OCI-LY7 (cell line): ENCODE measurements around the gene FBH1. TPM values are rescaled to one million over a fixed set of nuclear protein-coding genes. Genes with fewer than 3 reads are reported as not detected.

ENCODE experiments used
- BruUV-seq: library from RNA; stranded (reverse); fragments of 400-500 nt; replicated peaks from 2 replicates; lab custom pipeline; 2021; lab: Mats Ljungman, UMichigan
- CTCF ChIA-PET: fragments of 300-600 bp; sonication (Branson Sonifier 250); formaldehyde crosslinking; loops from one replicate; lab custom pipeline; 2022; ENCODE audit warnings: antibody characterized with exemption; ENCODE audit not compliant: unreplicated experiment; lab: Charles Lee
- POLR2A ChIA-PET: fragments of 300-600 bp; sonication (Branson Sonifier 250); formaldehyde crosslinking; loops from one replicate; lab custom pipeline; 2022; ENCODE audit warnings: antibody characterized with exemption; lab: Charles Lee
- DNase-seq: peaks from one replicate; pipeline ENCODE4 v3.0.0-alpha.2; 2015; ENCODE audit warnings: low spot score
- H2AFZ ChIP-seq: fragments of 200-600 bp; sonication (generic), shearing (Covaris generic); 2 replicates; pipeline ENCODE4 v1.6.1; 2014; ENCODE audit warnings: mild to moderate bottlenecking, antibody characterized with exemption, low read length, moderate library complexity
- H3K27ac ChIP-seq: fragments of 200-600 bp; sonication (generic); 2 replicates; pipeline ENCODE4 v1.5.1; 2014; ENCODE audit warnings: mixed run types, low read depth, mild to moderate bottlenecking, moderate library complexity, low read length, inconsistent platforms; ENCODE audit not compliant: poor library complexity, severe bottlenecking
- H3K36me3 ChIP-seq: fragments of 200-600 bp; sonication (generic); 2 replicates; pipeline ENCODE4 v1.6.1; 2014; ENCODE audit warnings: mild to moderate bottlenecking, antibody characterized with exemption, low read length, moderate library complexity, mixed read lengths; ENCODE audit not compliant: insufficient read depth
- H3K4me1 ChIP-seq: fragments of 200-600 bp; sonication (generic); 2 replicates; pipeline ENCODE4 v1.5.1; 2014; ENCODE audit warnings: mild to moderate bottlenecking, low read length; ENCODE audit not compliant: insufficient read depth, poor library complexity, severe bottlenecking
- H3K4me2 ChIP-seq: fragments of 200-600 bp; sonication (generic); 2 replicates; pipeline ENCODE4 v1.6.1; 2014; ENCODE audit warnings: mild to moderate bottlenecking, low read length
- H3K4me3 ChIP-seq: fragments of 200-600 bp; sonication (generic); 2 replicates; pipeline ENCODE4 v1.5.1; 2014; ENCODE audit warnings: mild to moderate bottlenecking, low read depth, low read length; ENCODE audit not compliant: poor library complexity, severe bottlenecking
- H3K79me2 ChIP-seq: fragments of 200-600 bp; sonication (generic); 2 replicates; pipeline ENCODE4 v1.6.1; 2016; ENCODE audit warnings: low read depth, mild to moderate bottlenecking, low read length, moderate library complexity, mixed read lengths; ENCODE audit not compliant: insufficient read depth
- H3K9me2 ChIP-seq: fragments of 200-600 bp; sonication (generic); 2 replicates; pipeline ENCODE4 v1.6.1; 2016; ENCODE audit warnings: mild to moderate bottlenecking, low read length, mixed read lengths; ENCODE audit not compliant: insufficient read depth
- H3K9me3 ChIP-seq: fragments of 200-600 bp; sonication (generic); 2 replicates; pipeline ENCODE4 v1.6.1; 2014; ENCODE audit warnings: mild to moderate bottlenecking, mixed run types, low read length, mixed read lengths
- H4K20me1 ChIP-seq: fragments of 200-600 bp; sonication (generic); 2 replicates; pipeline ENCODE4 v1.6.1; 2014; ENCODE audit warnings: mild to moderate bottlenecking, antibody characterized with exemption, low read length, moderate library complexity, mixed read lengths; ENCODE audit not compliant: insufficient read depth
- CTCF ChIP-seq: fragments of 200-600 bp; sonication (generic); conservative IDR thresholded peaks from 2 replicates; pipeline ENCODE4 v1.5.1; 2014; ENCODE audit warnings: mild to moderate bottlenecking, antibody characterized with exemption, low read length, moderate library complexity, mixed read lengths
- EZH2phosphoT487 ChIP-seq: fragments of 200-600 bp; sonication (generic); IDR thresholded peaks from 2 replicates; pipeline ENCODE4 v1.6.1; 2018; ENCODE audit warnings: low read depth, borderline replicate concordance, mild to moderate bottlenecking, mixed run types, antibody characterized with exemption, low read length, moderate library complexity, mixed read lengths
- intact Hi-C: fragments of 100-400 bp; cut with micrococcal nuclease; formaldehyde crosslinking; loops from one replicate; pipeline ENCODE4 v1.10.0; 2022; ENCODE audit not compliant: unreplicated experiment
- total RNA-seq, 2 experiments: library from RNA; depleted of rRNA in 1 of 2; stranded (reverse); fragments of >200 nt in 1 of 2; shearing (Covaris generic) in 1 of 2; gene quantifications; 2 replicates each; pipeline ENCODE4 v1.2.3, GENCODE V29; 2014 to 2022

Gene FBH1
- total RNA-seq, 2 experiments from 2014 or later: 58.1 to 65.6 TPM

GRCh38 chr10:5970066-5970465, 80.0 kb downstream of the FBH1 start:
- no TSS peak for BruUV-seq
- intact Hi-C loops: no loop called here
- Histone ChIP-seq H3K27ac (no peak overlapping the region), H3K4me2 (no peak overlapping the region), H3K9me2 (no peaks in the 10 kb centered on the region), H3K4me1 (peaks cover 8% of the 10 kb centered on the region), H3K4me3 (no peak overlapping the region), H3K9me3 (no peaks in the 10 kb centered on the region), H4K20me1 (no peaks in the 10 kb centered on the region), H3K79me2 (no peaks in the 10 kb centered on the region), H2AFZ (no peak overlapping the region), H3K36me3 (no peaks in the 10 kb centered on the region)
- DNase-seq: no peak
- POLR2A ChIA-PET: no interaction called here
- no peak for TF ChIP-seq EZH2phosphoT487
- no peak for TF ChIP-seq CTCF
- CTCF ChIA-PET: no interaction called here

GRCh38 chr10:5970527-5970926, 80.5 kb downstream of the FBH1 start:
- TF ChIP-seq EZH2phosphoT487 (no peak), CTCF (no peak)
- no peaks in the 10 kb centered on the region for H3K79me2 ChIP-seq

GRCh38 chr10:5971315-5971832, 81.3 kb downstream of the FBH1 start:
- H4K20me1 ChIP-seq: no peaks in the 10 kb centered on the region
- TF ChIP-seq EZH2phosphoT487 (no peak), CTCF (no peak)
- H3K4me1 ChIP-seq: peaks cover 16% of the 10 kb centered on the region
- intact Hi-C loops: no loop called here
- H3K4me3 ChIP-seq: no peak overlapping the region
- no peaks in the 10 kb centered on the region for H3K36me3 ChIP-seq
- DNase-seq: no peak
- no peak overlapping the region for H3K27ac ChIP-seq
- ChIA-PET CTCF (no interaction called here), POLR2A (interaction anchor here (0.9 kb wide), 1 partner anchor 11 kb away, joined by 3 read pairs; no protein-coding TSS in a partner anchor)
- H3K9me2 ChIP-seq: no peaks in the 10 kb centered on the region
- no peak overlapping the region for H2AFZ ChIP-seq
- H3K79me2 ChIP-seq: no peaks in the 10 kb centered on the region
- no peak overlapping the region for H3K4me2 ChIP-seq
- H3K9me3 ChIP-seq: no peaks in the 10 kb centered on the region
- no TSS peak for BruUV-seq

More at GRCh38 chr10:5970527-5970926, 80.5 kb downstream of the FBH1 start:
- no peaks in the 10 kb centered on the region for H3K36me3 ChIP-seq
- no peaks in the 10 kb centered on the region for H3K9me3 ChIP-seq
- intact Hi-C loops: no loop called here
- no TSS peak for BruUV-seq
- no peak overlapping the region for H2AFZ ChIP-seq
- DNase-seq: no peak
- H3K4me2 ChIP-seq: no peak overlapping the region
- POLR2A ChIA-PET: interaction anchor here (0.7 kb wide), 2 partner anchors 8 to 28 kb away, joined by 3 read pairs; no protein-coding TSS in a partner anchor
- no peak overlapping the region for H3K4me3 ChIP-seq
- CTCF ChIA-PET: no interaction called here
- H4K20me1 ChIP-seq: no peaks in the 10 kb centered on the region
- no peak overlapping the region for H3K27ac ChIP-seq
- peaks cover 8% of the 10 kb centered on the region for H3K4me1 ChIP-seq
- no peaks in the 10 kb centered on the region for H3K9me2 ChIP-seq
